B cell (primary cell): Measurements from ENCODE around the gene DTX3L.

Experiments
- EZH2 ChIP-seq: IDR thresholded peaks from 2 replicates; pipeline ENCODE4 v1.6.1; 2012; ENCODE audit warnings: borderline replicate concordance, low read depth, mild to moderate bottlenecking, moderate library complexity, low read length; ENCODE audit not compliant: insufficient read depth, poor library complexity, severe bottlenecking
- TF ChIP-seq, protein P1 (sequence below): fragments of 200-600 bp; IDR thresholded peaks from one replicate; pipeline ENCODE4 v1.8.0; 2022; ENCODE audit warnings: antibody characterized with exemption, mild to moderate bottlenecking

- TF ChIP-seq EZH2 = no peak
- TF ChIP-seq, protein P1, sequence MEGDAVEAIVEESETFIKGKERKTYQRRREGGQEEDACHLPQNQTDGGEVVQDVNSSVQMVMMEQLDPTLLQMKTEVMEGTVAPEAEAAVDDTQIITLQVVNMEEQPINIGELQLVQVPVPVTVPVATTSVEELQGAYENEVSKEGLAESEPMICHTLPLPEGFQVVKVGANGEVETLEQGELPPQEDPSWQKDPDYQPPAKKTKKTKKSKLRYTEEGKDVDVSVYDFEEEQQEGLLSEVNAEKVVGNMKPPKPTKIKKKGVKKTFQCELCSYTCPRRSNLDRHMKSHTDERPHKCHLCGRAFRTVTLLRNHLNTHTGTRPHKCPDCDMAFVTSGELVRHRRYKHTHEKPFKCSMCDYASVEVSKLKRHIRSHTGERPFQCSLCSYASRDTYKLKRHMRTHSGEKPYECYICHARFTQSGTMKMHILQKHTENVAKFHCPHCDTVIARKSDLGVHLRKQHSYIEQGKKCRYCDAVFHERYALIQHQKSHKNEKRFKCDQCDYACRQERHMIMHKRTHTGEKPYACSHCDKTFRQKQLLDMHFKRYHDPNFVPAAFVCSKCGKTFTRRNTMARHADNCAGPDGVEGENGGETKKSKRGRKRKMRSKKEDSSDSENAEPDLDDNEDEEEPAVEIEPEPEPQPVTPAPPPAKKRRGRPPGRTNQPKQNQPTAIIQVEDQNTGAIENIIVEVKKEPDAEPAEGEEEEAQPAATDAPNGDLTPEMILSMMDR = no peak
These were observed 8.8 kb downstream of the DTX3L start for GRCh38 chr3:122572940-122573412.
